GM12878 (cell line): ENCODE results near the gene PRMT3. TPM values are rescaled to one million over a fixed set of nuclear protein-coding genes. Genes with fewer than 3 reads are reported as not detected.

Experiments used
- ATAC-seq: fragments of 200-7000 bp; cut with Tn5 transposase; 3 replicates; pipeline ENCODE4 v1.9.1; 2020; ENCODE audit warnings: mild to moderate bottlenecking, moderate library complexity
- BruUV-seq: library from RNA; stranded (reverse); fragments of 400-500 nt; replicated peaks from 2 replicates; lab custom pipeline; 2021; lab: Mats Ljungman, UMichigan
- CTCF ChIA-PET: fragments of 300-600 bp; sonication (Branson Sonifier 250); formaldehyde crosslinking; extraction: SDS; loops from one replicate; lab custom pipeline; 2021; ENCODE audit warnings: inconsistent platforms; lab: Yijun Ruan, JAX
- POLR2A ChIA-PET: fragments of 350-600 bp; formaldehyde crosslinking; extraction: SDS; loops from one replicate; lab custom pipeline; 2021; ENCODE audit warnings: inconsistent platforms; lab: Charles Lee
- RAD21 ChIA-PET: fragments of 300-600 bp; sonication (Branson Sonifier 250); formaldehyde crosslinking; loops from one replicate; lab custom pipeline; 2023; ENCODE audit warnings: antibody characterized with exemption; ENCODE audit not compliant: unreplicated experiment; lab: Charles Lee
- SMC1A ChIA-PET: fragments of 300-600 bp; sonication (Branson Sonifier 250); formaldehyde crosslinking; loops from one replicate; lab custom pipeline; 2023; ENCODE audit not compliant: unreplicated experiment, uncharacterized antibody; lab: Charles Lee
- DNase-seq: peaks from one replicate; pipeline ENCODE4 v3.0.0-alpha.2; 2011; ENCODE audit warnings: low read depth, low spot score
- FAIRE-seq: peaks from 3 replicates; lab custom pipeline; 2011; peaks lifted over from hg19 to GRCh38; lab: Jason Lieb, UNC
- H2AFZ ChIP-seq: 2 replicates; pipeline ENCODE4 v1.6.0; 2011; ENCODE audit warnings: low read depth, low read length, control low read depth; ENCODE audit not compliant: control insufficient read depth
- H3K27ac ChIP-seq: 2 replicates; pipeline ENCODE4 v1.5.1; 2011; ENCODE audit warnings: control low read depth; ENCODE audit not compliant: control insufficient read depth, insufficient read depth
- H3K27me3 ChIP-seq, 2 experiments: replicated peaks in 1 of 2; 2 replicates each; pipeline versions ENCODE4 v1.6.0 to v1.6.1; 2011; ENCODE audit warnings: low read length in 1 of 2; ENCODE audit not compliant: control insufficient read depth in 2 of 2, insufficient read depth in 2 of 2
- H3K36me3 ChIP-seq, 2 experiments: 2 replicates each; pipeline ENCODE4 v1.5.1; 2011; ENCODE audit warnings: low read length in 1 of 2; ENCODE audit not compliant: control insufficient read depth in 2 of 2, insufficient read depth in 2 of 2
- H3K4me1 ChIP-seq: 2 replicates; pipeline ENCODE4 v1.6.1; 2011; ENCODE audit warnings: mild to moderate bottlenecking, low read length, moderate library complexity, mixed read lengths; ENCODE audit not compliant: control insufficient read depth, insufficient read depth
- H3K4me2 ChIP-seq: 2 replicates; pipeline ENCODE4 v1.6.0; 2011; ENCODE audit warnings: control low read depth; ENCODE audit not compliant: control insufficient read depth, insufficient read depth
- H3K4me3 ChIP-seq: fragments of 200-600 bp; sonication (generic); 2 replicates; pipeline ENCODE4 v1.5.1; 2016
- H3K79me2 ChIP-seq: 2 replicates; pipeline ENCODE4 v1.6.0; 2011; ENCODE audit warnings: low read length; ENCODE audit not compliant: control insufficient read depth, insufficient read depth
- H3K9ac ChIP-seq: 2 replicates; pipeline ENCODE4 v1.8.0; 2011; ENCODE audit warnings: low read length, control low read depth, mixed read lengths; ENCODE audit not compliant: control insufficient read depth, insufficient read depth
- H3K9me3 ChIP-seq: replicated peaks from 3 replicates; pipeline ENCODE4 v1.5.1; 2011; ENCODE audit warnings: mild to moderate bottlenecking, low read length; ENCODE audit not compliant: control insufficient read depth, insufficient read depth
- H4K20me1 ChIP-seq: 2 replicates; pipeline ENCODE4 v1.6.0; 2011; ENCODE audit not compliant: control insufficient read depth, insufficient read depth
- CHD1 ChIP-seq: IDR thresholded peaks from 2 replicates; pipeline ENCODE4 v1.6.1; 2012; ENCODE audit warnings: low read depth, low read length, improper control_type of control experiment
- ESRRA ChIP-seq: IDR thresholded peaks from 2 replicates; pipeline ENCODE4 v1.6.1; 2012; ENCODE audit warnings: mild to moderate bottlenecking, low read length, improper control_type of control experiment
- GATAD2B ChIP-seq: fragments of 450-650 bp; conservative IDR thresholded peaks from 2 replicates; pipeline ENCODE4 v1.6.1; 2017; ENCODE audit warnings: low read depth, mild to moderate bottlenecking, moderate library complexity
- JUND ChIP-seq: IDR thresholded peaks from 2 replicates; pipeline ENCODE4 v1.6.1; 2012; ENCODE audit warnings: low read depth, mild to moderate bottlenecking, low read length, improper control_type of control experiment, moderate library complexity
- MYB ChIP-seq: fragments of 150-350 bp; IDR thresholded peaks from 2 replicates; pipeline ENCODE4 v1.6.1; 2014; ENCODE audit warnings: mild to moderate bottlenecking, low read depth, low read length, borderline replicate concordance
- POLR2A ChIP-seq: IDR thresholded peaks from 2 replicates; pipeline ENCODE4 v1.6.1; 2011; ENCODE audit warnings: low read depth, mild to moderate bottlenecking, low read length
- SP1 ChIP-seq: IDR thresholded peaks from one replicate; pipeline ENCODE4 v1.6.1; 2011; ENCODE audit warnings: low read depth, low read length
- SREBF2 ChIP-seq: IDR thresholded peaks from 2 replicates; pipeline ENCODE4 v1.6.1; 2012; ENCODE audit warnings: mild to moderate bottlenecking, low read length
- SRF ChIP-seq, 2 experiments: IDR thresholded peaks; 2 replicates each; pipeline ENCODE4 v1.6.1; 2011; ENCODE audit warnings: low read depth in 2 of 2, low read length in 2 of 2, mild to moderate bottlenecking in 1 of 2, moderate library complexity in 1 of 2
- TCF3 ChIP-seq: IDR thresholded peaks from 2 replicates; pipeline ENCODE4 v1.6.1; 2012; ENCODE audit warnings: low read depth, mild to moderate bottlenecking, low read length, borderline replicate concordance; ENCODE audit not compliant: insufficient read depth
- ZNF217 ChIP-seq: fragments of 450-650 bp; IDR thresholded peaks from 2 replicates; pipeline ENCODE4 v1.6.1; 2017; ENCODE audit warnings: antibody characterized with exemption, mild to moderate bottlenecking
- WGBS: methylation state at CpG from one replicate; pipeline ENCODE4 v1.1.6; 2016; ENCODE audit warnings: low lambda C conversion rate; ENCODE audit not compliant: insufficient replicate concordance, insufficient coverage; ENCODE audit errors: missing lambda C conversion rate; 5-methylcytosine and 5-hydroxymethylcytosine counted together
- in situ Hi-C: fragments of 300-500 bp; cut with MboI; formaldehyde crosslinking; loops from 9 replicates; pipeline ENCODE4 v1.14.3; 2018; ENCODE audit warnings: mixed read lengths
- intact Hi-C: fragments of 100-400 bp; cut with micrococcal nuclease; formaldehyde crosslinking; loops from one replicate; pipeline ENCODE4 v1.14.2; 2022; ENCODE audit not compliant: unreplicated experiment
- polyA plus RNA-seq, 11 experiments: library from polyadenylated mRNA; depleted of rRNA in 4 of 11; unstranded in 6 of 11; stranded (reverse) in 5 of 11; fragments of >200 nt; fragmentation: Nextera tagmentation in 4 of 11; fragmentation: Illumina TruSeq in 1 of 11; extraction: Ambion mirVana in 4 of 11; extraction: Trizol in 1 of 11; gene quantifications; 1 replicate in 1 of 11; 2 replicates in 10 of 11; pipeline versions ENCODE4 v1.2.1 to v1.2.3, GENCODE V29; 2011 to 2016; ENCODE audit warnings: inconsistent platforms in 2 of 11, missing spikeins in 2 of 11, low read depth in 1 of 11
- total RNA-seq, 4 experiments: library from RNA; depleted of rRNA in 3 of 4; stranded (reverse); fragments of >200 nt in 3 of 4; fragmentation: Illumina TruSeq in 1 of 4; extraction: Trizol in 1 of 4; gene quantifications; 2 replicates each; pipeline versions ENCODE4 v1.2.1 to v1.2.3, GENCODE V29; 2013 to 2021
- TF ChIP-seq, protein P1 (sequence below): fragments of 450-650 bp; IDR thresholded peaks from 2 replicates; pipeline ENCODE4 v1.6.1; 2017; ENCODE audit warnings: mild to moderate bottlenecking, moderate library complexity
- TF ChIP-seq, protein P2 (sequence below): fragments of 150-350 bp; IDR thresholded peaks from 2 replicates; pipeline ENCODE4 v1.6.1; 2014; ENCODE audit warnings: mild to moderate bottlenecking, low read depth, low read length
- TF ChIP-seq, protein P3 (sequence below): IDR thresholded peaks from 2 replicates; pipeline ENCODE4 v1.6.1; 2011; ENCODE audit warnings: low read depth, mild to moderate bottlenecking, low read length, moderate library complexity, borderline replicate concordance; ENCODE audit errors: extremely low read depth
- TF ChIP-seq, protein P4 (sequence below): fragments of 450-650 bp; IDR thresholded peaks from 2 replicates; pipeline ENCODE4 v1.6.1; 2018; ENCODE audit warnings: mild to moderate bottlenecking, low read depth, moderate library complexity; ENCODE audit not compliant: partially characterized antibody

PRMT3 gene
- total and polyA plus RNA-seq, 10 of the 15 experiments (the other 5 are each of a cell fraction or from before 2014, with no cell fraction given) = 13.9 to 52.1 (median 27.7) TPM

DNA sequence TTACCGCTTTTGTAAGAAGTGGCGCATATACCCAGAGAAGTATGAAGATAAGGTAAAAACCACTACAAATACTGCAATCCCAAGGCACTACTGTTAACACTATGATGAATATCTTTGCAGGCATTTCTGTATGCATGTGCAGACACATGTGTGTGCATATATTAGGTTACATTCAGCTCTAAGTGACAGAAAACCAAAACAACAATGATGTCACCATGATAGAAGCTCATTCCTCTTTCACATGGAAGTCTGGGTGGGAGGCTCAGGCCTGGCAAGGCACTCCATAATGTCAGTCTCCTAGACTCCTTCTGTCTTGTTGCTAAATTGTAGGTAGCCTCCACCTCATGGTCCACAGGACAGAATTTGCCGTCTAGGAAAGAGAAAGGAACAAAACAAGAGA lies 148.8 kb downstream of the PRMT3 start (continued):
- TF ChIP-seq, protein P1, sequence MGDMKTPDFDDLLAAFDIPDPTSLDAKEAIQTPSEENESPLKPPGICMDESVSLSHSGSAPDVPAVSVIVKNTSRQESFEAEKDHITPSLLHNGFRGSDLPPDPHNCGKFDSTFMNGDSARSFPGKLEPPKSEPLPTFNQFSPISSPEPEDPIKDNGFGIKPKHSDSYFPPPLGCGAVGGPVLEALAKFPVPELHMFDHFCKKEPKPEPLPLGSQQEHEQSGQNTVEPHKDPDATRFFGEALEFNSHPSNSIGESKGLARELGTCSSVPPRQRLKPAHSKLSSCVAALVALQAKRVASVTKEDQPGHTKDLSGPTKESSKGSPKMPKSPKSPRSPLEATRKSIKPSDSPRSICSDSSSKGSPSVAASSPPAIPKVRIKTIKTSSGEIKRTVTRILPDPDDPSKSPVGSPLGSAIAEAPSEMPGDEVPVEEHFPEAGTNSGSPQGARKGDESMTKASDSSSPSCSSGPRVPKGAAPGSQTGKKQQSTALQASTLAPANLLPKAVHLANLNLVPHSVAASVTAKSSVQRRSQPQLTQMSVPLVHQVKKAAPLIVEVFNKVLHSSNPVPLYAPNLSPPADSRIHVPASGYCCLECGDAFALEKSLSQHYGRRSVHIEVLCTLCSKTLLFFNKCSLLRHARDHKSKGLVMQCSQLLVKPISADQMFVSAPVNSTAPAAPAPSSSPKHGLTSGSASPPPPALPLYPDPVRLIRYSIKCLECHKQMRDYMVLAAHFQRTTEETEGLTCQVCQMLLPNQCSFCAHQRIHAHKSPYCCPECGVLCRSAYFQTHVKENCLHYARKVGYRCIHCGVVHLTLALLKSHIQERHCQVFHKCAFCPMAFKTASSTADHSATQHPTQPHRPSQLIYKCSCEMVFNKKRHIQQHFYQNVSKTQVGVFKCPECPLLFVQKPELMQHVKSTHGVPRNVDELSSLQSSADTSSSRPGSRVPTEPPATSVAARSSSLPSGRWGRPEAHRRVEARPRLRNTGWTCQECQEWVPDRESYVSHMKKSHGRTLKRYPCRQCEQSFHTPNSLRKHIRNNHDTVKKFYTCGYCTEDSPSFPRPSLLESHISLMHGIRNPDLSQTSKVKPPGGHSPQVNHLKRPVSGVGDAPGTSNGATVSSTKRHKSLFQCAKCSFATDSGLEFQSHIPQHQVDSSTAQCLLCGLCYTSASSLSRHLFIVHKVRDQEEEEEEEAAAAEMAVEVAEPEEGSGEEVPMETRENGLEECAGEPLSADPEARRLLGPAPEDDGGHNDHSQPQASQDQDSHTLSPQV = no peak
- TF ChIP-seq, protein P2, sequence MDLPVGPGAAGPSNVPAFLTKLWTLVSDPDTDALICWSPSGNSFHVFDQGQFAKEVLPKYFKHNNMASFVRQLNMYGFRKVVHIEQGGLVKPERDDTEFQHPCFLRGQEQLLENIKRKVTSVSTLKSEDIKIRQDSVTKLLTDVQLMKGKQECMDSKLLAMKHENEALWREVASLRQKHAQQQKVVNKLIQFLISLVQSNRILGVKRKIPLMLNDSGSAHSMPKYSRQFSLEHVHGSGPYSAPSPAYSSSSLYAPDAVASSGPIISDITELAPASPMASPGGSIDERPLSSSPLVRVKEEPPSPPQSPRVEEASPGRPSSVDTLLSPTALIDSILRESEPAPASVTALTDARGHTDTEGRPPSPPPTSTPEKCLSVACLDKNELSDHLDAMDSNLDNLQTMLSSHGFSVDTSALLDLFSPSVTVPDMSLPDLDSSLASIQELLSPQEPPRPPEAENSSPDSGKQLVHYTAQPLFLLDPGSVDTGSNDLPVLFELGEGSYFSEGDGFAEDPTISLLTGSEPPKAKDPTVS = no peak
- TF ChIP-seq POLR2A (no peak), TCF3 (no peak), ESRRA (no peak), MYB (no peak)

DNA sequence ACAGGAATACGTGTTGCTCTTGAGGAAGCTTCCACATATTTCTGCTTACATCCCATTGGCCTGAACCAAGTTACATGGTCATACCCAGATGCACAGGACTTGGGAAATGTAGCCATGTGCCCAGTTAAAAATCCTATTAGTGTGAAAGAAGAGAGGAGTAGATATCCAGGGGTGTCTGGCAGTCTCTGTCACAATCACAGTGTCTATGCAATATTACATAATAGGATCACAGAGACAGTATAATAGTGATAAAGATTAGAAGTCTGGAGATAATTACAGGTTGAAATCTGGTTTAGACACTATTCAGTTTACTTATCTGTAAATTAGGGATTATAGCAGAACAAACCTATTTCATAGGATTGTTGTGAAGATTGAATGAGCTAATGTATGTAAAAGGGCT lies 149.3 kb downstream of the PRMT3 start:
- DNase-seq = no peak
- FAIRE-seq = no peak
- H3K4me2 ChIP-seq = no peak overlapping the region
- H3K4me3 ChIP-seq = no peak overlapping the region
- no TSS peak for BruUV-seq
- H2AFZ ChIP-seq = no peak overlapping the region
- no peaks in the 10 kb centered on the region; a peak in 1 of 4 replicates for H3K27me3 ChIP-seq
- no peaks in the 10 kb centered on the region for H3K36me3 ChIP-seq
- ATAC-seq = no peak
- ChIA-PET RAD21 (no interaction called here), CTCF (no interaction called here), SMC1A (interaction anchor here (1.6 kb wide), 1 partner anchor 15 kb away, joined by 4 read pairs; no protein-coding TSS in a partner anchor), POLR2A (no interaction called here)
- in situ Hi-C loops = no loop called here
- H3K9ac ChIP-seq = no peak overlapping the region
- H3K9me3 ChIP-seq = no peaks in the 10 kb centered on the region; the same call in 2 of the 3 replicates
- intact Hi-C loops = no loop called here
- H3K4me1 ChIP-seq = no peaks in the 10 kb centered on the region
- H4K20me1 ChIP-seq = no peaks in the 10 kb centered on the region
- H3K27ac ChIP-seq = no peak overlapping the region
- H3K79me2 ChIP-seq = no peaks in the 10 kb centered on the region
- WGBS = 85% methylated on average over 1 of the region's 1 CpG
- TF ChIP-seq, protein P3, sequence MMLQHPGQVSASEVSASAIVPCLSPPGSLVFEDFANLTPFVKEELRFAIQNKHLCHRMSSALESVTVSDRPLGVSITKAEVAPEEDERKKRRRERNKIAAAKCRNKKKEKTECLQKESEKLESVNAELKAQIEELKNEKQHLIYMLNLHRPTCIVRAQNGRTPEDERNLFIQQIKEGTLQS = no peak
- no peak for TF ChIP-seq ZNF217
- TF ChIP-seq SP1 = no peak
- no peak for TF ChIP-seq GATAD2B
- TF ChIP-seq SREBF2 = no peak
- TF ChIP-seq JUND = no peak
- TF ChIP-seq SRF (IDR thresholded peaks at IDR 0.05; ENCODE audit: low read depth in 2 of 2, low read length in 2 of 2) = no peak
- TF ChIP-seq, protein P4, sequence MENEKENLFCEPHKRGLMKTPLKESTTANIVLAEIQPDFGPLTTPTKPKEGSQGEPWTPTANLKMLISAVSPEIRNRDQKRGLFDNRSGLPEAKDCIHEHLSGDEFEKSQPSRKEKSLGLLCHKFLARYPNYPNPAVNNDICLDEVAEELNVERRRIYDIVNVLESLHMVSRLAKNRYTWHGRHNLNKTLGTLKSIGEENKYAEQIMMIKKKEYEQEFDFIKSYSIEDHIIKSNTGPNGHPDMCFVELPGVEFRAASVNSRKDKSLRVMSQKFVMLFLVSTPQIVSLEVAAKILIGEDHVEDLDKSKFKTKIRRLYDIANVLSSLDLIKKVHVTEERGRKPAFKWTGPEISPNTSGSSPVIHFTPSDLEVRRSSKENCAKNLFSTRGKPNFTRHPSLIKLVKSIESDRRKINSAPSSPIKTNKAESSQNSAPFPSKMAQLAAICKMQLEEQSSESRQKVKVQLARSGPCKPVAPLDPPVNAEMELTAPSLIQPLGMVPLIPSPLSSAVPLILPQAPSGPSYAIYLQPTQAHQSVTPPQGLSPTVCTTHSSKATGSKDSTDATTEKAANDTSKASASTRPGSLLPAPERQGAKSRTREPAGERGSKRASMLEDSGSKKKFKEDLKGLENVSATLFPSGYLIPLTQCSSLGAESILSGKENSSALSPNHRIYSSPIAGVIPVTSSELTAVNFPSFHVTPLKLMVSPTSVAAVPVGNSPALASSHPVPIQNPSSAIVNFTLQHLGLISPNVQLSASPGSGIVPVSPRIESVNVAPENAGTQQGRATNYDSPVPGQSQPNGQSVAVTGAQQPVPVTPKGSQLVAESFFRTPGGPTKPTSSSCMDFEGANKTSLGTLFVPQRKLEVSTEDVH = no peak
- no peak for TF ChIP-seq CHD1
